ENCODE data around the gene COG7. TPM values are rescaled to one million over a fixed set of nuclear protein-coding genes. Genes with fewer than 3 reads are reported as not detected.
"Not testable (repeated sequence)": the region's sequence is repeated elsewhere in the genome, so short reads cannot be mapped to it uniquely, and the experiment has no call there.

The COG7 gene
- total RNA-seq, 2 experiments from 2014 or later: 22.3 to 23.6 TPM

DNA sequence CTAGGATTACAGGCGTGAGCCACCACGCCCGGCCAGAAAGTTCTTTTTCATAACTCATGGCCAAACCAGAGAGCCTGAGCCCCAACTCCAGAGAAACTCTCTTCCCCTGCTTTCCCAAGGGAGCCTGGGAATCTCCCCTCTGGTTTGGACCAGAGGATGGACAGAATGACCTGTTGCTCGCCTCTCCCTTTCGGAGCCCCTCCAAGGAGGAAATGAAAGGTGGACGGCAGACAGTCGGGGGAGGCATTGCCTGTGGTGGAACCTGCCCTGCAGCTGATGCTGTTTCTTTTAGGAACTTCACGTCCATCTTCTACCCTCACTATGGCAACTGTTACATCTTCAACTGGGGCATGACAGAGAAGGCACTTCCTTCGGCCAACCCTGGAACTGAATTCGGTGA lies 85.4 kb downstream of the COG7 start:
- H3K9me3 Mint-ChIP-seq: no peaks in the 10 kb centered on the region
- H3K27ac Mint-ChIP-seq: no peak overlapping the region
- H3K27me3 Mint-ChIP-seq: peaks cover 4% of the 10 kb centered on the region
- H3K4me3 Mint-ChIP-seq: no peak overlapping the region
- DNase-seq (no peak), ATAC-seq (ENCODE audit: low read depth) (no peak)
- no peaks in the 10 kb centered on the region for H3K36me3 Mint-ChIP-seq
- POLR2A ChIA-PET: no interaction called here
- peaks cover 8% of the 10 kb centered on the region for H3K4me1 Mint-ChIP-seq

DNA sequence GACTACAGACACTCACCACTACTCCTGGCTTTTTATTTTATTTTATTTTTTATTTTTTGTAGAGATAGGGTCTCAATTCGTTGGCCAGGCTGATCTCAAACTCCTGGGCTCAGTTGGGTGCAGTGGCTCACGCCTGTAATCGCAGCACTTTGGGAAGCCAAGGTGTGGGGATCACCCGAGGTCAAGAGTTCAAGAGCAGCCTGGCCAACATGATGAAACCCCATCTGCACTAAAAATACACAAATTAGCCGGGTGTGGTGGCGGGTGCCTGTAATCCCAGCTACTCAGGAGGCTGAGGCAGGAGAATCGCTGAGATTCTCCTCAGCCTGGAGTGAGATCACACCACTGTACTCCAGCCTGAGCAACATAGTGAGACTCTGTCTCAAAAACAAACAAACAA lies 86.6 kb downstream of the COG7 start:
- H3K4me1 Mint-ChIP-seq; H3K27ac Mint-ChIP-seq; ATAC-seq (ENCODE audit: low read depth); H3K27me3 Mint-ChIP-seq; DNase-seq; POLR2A ChIA-PET; H3K4me3 Mint-ChIP-seq; H3K36me3 Mint-ChIP-seq; H3K9me3 Mint-ChIP-seq: not testable (repeated sequence)

DNA sequence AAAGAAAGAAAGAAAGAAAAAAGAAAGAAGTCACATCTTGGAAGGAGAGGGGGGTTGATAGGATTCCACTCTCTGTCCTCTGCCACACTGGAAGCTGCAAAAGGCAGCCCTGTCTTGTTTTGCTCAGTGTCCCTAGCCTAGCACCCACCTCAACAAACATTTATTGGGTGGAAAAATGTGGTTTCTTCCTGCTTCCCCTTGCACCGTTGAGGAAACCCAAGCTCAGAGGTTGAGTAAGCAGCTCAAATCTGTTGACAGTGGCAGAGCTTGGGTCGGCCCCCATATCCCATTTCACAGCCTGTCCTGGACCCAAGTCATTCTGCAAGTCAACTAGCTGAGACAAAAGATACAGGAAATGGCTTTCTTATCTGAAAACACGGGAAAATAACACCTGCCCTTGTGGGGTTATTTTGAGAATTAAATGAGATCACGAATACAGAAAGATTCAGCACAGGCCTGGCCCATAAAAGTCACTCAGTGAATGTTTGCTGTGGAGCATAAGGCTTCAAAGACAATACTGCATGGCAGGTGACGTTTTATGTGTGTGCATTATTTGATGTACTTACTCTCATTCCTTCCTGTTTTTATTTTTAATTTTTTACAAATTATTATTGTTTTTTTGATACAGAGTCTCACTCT lies 87.3 kb downstream of the COG7 start:
- Mint-ChIP-seq H3K9me3 (no peaks in the 10 kb centered on the region), H3K4me3 (no peak overlapping the region), H3K36me3 (no peaks in the 10 kb centered on the region), H3K27me3 (peaks cover 4% of the 10 kb centered on the region), H3K4me1 (peaks cover 8% of the 10 kb centered on the region), H3K27ac (no peak overlapping the region)
- ATAC-seq (ENCODE audit: low read depth): no peak
- POLR2A ChIA-PET: no interaction called here
- DNase-seq: no peak

DNA sequence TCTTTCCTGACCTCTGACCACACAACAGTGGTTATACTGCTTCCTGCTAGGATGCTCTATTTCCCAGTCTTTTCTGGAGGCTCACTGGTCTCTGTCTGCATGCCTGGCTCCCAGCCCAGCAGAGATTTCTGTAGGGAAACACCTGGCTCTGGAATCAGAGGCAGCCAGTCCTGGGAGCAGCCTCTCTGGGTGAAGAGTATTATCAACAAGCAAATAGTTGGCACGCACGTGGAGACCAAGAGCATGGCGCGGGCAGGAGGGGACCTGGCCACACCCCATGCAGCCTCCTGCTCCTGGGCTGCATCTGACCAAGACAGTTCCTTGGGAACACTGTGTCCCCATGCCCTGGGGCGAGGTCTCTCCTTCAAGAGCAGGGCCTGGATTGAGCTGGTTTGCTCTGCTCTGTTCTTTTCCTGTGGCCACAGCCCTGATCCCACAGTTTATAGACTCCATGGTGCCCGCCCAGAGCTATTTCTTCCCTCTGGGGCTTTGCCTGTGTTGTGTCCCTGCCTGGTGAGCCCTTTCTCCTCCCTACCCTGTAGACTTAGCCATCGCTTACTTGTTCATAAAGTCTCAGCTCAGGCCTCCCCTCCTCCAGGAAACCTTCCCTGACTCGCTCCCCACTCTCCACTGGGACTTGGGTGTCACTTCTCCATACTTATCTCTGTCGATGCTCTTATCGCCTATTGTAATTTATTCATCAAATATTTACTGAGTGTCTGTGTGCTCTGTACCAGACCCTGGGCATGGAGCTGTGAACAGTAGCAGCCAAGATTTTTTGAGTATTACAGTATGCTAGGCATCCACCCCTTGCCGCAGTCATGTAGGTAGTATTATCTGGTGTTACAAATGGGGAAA lies 90.3 kb downstream of the COG7 start:
- peaks cover 4% of the 10 kb centered on the region for H3K27me3 Mint-ChIP-seq
- no peaks in the 10 kb centered on the region for H3K36me3 Mint-ChIP-seq
- POLR2A ChIA-PET: no interaction called here
- ATAC-seq (ENCODE audit: low read depth) (no peak), DNase-seq (no peak)
- no peak overlapping the region for H3K27ac Mint-ChIP-seq
- H3K4me1 Mint-ChIP-seq: peaks cover 8% of the 10 kb centered on the region
- H3K4me3 Mint-ChIP-seq: no peak overlapping the region
- H3K9me3 Mint-ChIP-seq: no peaks in the 10 kb centered on the region

DNA sequence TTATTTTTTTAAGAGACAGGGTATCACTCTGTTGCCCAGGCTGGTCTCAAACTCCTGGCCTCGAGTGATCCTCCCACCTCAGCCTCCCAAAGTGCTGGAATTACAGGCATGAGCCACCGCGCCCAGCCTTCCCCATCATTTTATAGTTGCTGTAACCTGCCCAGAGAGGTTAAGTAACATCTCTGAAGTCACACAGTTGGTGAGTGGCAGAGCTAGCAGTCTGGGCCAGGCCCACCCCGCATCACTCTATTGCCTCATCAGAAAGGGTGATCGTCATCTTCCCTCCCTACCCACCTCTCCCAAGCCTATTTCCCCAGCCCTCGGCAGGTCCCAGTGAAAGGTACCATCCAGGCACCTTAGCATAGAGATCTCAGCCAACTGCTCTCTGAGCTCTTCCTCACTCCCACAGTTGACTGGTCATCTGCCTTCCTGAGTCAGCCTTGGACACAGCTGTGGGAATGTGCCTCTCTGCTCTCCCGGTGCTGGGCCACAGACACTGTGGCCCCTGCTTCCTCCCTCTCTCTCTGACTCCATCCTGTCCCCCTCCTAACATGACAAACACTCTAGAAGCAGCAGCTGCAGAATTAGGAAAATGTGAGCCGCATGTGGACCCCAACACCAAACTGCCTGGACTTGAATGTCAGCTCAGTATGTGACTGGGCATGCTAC lies 93.8 kb downstream of the COG7 start:
- Mint-ChIP-seq H3K4me1 (no peaks in the 10 kb centered on the region), H3K9me3 (no peaks in the 10 kb centered on the region), H3K27ac (no peak overlapping the region), H3K27me3 (peaks cover 1% of the 10 kb centered on the region), H3K36me3 (no peaks in the 10 kb centered on the region), H3K4me3 (no peak overlapping the region)
- DNase-seq: no peak
- ATAC-seq (ENCODE audit: low read depth): no peak
- POLR2A ChIA-PET: no interaction called here

DNA sequence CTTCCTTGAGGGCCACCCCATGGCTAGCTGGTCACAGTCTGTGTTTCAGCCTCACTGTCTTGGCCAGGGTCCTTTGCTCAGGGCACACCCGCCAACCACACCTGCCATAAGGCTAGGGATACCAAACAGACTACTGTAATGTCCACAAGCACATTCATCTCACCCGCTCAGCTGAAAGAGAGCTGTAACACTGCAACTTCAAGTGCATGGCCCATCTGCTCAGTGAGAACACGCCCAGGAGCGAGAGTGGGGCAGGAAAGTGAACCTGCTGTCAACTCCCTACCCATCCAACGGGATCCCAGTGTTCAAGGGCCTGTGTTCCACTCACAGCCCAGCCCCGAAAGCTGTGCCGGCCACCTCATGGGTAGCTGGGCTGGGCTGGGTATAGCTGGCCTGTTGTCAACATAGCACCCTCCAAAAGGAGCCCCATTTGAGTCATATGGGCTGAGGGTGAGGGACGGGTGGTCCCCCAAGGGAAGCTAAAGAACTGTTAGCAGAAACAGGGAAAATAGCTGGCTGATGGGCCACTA lies 95.2 kb downstream of the COG7 start:
- ATAC-seq (ENCODE audit: low read depth): no peak
- H3K36me3 Mint-ChIP-seq: no peaks in the 10 kb centered on the region
- no peaks in the 10 kb centered on the region for H3K4me1 Mint-ChIP-seq
- peaks cover 3% of the 10 kb centered on the region for H3K27me3 Mint-ChIP-seq
- no peak for DNase-seq
- H3K4me3 Mint-ChIP-seq: no peak overlapping the region
- no peak overlapping the region for H3K27ac Mint-ChIP-seq
- POLR2A ChIA-PET: no interaction called here
- no peaks in the 10 kb centered on the region for H3K9me3 Mint-ChIP-seq

DNA sequence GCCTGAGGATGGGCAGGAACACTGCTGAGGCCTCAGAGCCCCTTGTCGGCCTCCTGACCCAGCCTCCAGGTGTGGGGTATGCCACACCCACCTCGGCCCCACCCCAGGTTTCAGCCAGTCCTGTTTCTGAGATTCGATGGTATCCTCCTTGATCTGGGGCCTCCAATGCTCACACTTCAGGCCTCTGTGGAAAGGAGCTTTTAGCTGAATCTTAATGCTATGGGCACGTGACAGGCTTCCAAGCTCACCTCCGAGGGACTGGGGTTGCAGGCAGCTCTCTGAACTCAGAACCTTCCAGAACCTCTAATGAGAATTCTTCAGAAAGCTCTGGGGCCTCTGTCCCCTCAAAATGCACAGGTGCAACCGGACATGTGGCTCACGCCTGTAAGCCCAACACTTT lies 96.0 kb downstream of the COG7 start:
- POLR2A ChIA-PET: no interaction called here
- no peak for ATAC-seq (ENCODE audit: low read depth)
- no peak overlapping the region for H3K4me3 Mint-ChIP-seq
- H3K36me3 Mint-ChIP-seq: no peaks in the 10 kb centered on the region
- no peak for DNase-seq
- H3K27ac Mint-ChIP-seq: no peak overlapping the region
- H3K4me1 Mint-ChIP-seq: no peaks in the 10 kb centered on the region
- no peaks in the 10 kb centered on the region for H3K9me3 Mint-ChIP-seq
- peaks cover 3% of the 10 kb centered on the region for H3K27me3 Mint-ChIP-seq

DNA sequence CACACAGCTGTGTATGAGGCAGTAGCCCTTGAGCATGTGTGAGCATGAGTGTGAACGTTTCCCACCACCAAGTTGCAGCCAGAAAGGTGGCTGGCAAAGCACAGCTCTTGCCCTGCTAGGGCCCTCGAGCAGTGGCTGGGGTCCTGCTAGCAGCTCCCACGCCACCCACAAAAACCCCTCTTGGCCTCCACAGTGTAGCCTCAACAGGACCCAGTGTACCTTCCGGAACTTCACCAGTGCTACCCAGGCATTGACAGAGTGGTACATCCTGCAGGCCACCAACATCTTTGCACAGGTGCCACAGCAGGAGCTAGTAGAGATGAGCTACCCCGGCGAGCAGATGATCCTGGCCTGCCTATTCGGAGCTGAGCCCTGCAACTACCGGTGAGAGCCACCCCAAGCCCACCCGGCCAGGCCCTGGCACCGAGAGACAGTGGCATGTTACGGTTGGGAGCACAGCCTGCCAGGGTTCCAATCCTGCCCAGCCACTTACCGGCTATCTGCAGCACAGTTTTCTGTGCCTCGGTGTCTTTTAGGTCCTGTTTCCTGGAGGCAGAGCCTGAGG lies 97.8 kb downstream of the COG7 start:
- Mint-ChIP-seq H3K4me1 (no peaks in the 10 kb centered on the region), H3K36me3 (no peaks in the 10 kb centered on the region), H3K9me3 (no peaks in the 10 kb centered on the region), H3K27ac (no peak overlapping the region), H3K4me3 (no peak overlapping the region), H3K27me3 (peaks cover 3% of the 10 kb centered on the region)
- POLR2A ChIA-PET: no interaction called here
- DNase-seq: no peak
- no peak for ATAC-seq (ENCODE audit: low read depth)

DNA sequence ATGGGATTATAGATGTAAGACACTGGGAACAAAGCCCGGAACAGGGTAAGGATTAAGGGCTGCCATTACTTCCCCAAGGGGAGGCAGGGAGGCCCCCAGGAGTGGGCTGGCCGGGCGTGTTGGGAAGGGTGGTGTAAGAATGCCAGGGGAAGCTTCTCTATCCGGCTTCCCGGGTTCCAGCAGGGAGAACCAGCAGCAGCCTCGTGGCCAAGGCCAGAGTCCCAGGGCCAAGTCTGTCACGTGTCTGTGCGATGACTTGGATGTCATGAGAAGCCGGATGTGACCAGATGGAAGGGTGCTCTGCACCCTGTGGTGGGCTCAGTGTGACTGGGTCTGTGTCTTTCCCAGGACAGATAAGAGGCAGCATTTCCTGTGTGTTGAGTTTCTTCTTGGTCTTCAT lies 98.7 kb downstream of the COG7 start:
- POLR2A ChIA-PET: no interaction called here
- no peak overlapping the region for H3K4me3 Mint-ChIP-seq
- no peak overlapping the region for H3K27ac Mint-ChIP-seq
- H3K27me3 Mint-ChIP-seq: peaks cover 7% of the 10 kb centered on the region
- DNase-seq: no peak
- no peaks in the 10 kb centered on the region for H3K4me1 Mint-ChIP-seq
- ATAC-seq (ENCODE audit: low read depth): no peak
- H3K36me3 Mint-ChIP-seq: no peaks in the 10 kb centered on the region
- H3K9me3 Mint-ChIP-seq: no peaks in the 10 kb centered on the region

DNA sequence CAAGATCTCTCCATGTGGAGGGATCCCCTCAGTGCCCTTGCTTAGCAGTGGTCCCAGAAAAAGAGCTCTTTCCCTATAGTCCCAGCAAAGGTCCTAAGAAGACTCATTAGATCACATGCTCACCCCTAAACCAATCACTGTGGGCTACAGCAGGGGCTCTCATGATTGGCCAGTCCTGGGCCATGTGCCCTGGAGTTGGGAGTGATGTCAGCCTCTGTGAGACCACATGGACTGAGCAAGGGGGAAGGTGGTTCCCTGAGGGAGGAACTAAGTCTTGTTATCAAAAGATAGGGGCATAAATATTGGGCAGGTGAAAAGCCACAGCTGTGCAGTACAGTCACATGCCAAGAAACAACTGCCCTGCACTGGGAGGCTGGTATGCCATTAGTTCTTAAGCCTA lies 99.5 kb downstream of the COG7 start:
- Mint-ChIP-seq H3K9me3 (no peaks in the 10 kb centered on the region), H3K27ac (no peak overlapping the region), H3K27me3 (peaks cover 7% of the 10 kb centered on the region), H3K4me3 (no peak overlapping the region), H3K4me1 (no peaks in the 10 kb centered on the region), H3K36me3 (no peaks in the 10 kb centered on the region)
- no peak for ATAC-seq (ENCODE audit: low read depth)
- DNase-seq: no peak
- POLR2A ChIA-PET: no interaction called here

DNA sequence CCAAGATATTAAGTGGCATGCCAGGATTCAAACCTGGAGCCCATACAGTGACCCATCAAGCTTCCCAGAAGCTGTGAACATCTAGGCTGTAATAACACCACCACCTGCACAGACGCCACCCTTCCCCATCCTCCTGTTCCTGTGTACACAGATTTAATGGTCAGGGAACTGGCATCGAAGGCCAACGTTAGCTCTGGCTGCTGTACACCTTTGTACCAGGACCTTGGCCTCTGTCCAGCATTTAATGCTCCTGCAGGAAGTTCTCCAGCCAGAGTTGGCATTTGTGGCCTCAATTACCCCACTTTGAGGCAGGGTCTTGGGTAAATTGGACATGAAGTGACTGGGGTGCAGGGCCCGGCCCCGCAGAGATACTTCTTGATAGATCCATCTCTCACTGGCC lies 101.6 kb downstream of the COG7 start:
- ATAC-seq (ENCODE audit: low read depth): no peak
- H3K27me3 Mint-ChIP-seq: peaks cover 7% of the 10 kb centered on the region
- H3K27ac Mint-ChIP-seq: no peak overlapping the region
- no peak overlapping the region for H3K4me3 Mint-ChIP-seq
- no peaks in the 10 kb centered on the region for H3K9me3 Mint-ChIP-seq
- DNase-seq: no peak
- H3K4me1 Mint-ChIP-seq: no peaks in the 10 kb centered on the region
- POLR2A ChIA-PET: no interaction called here
- H3K36me3 Mint-ChIP-seq: no peaks in the 10 kb centered on the region

DNA sequence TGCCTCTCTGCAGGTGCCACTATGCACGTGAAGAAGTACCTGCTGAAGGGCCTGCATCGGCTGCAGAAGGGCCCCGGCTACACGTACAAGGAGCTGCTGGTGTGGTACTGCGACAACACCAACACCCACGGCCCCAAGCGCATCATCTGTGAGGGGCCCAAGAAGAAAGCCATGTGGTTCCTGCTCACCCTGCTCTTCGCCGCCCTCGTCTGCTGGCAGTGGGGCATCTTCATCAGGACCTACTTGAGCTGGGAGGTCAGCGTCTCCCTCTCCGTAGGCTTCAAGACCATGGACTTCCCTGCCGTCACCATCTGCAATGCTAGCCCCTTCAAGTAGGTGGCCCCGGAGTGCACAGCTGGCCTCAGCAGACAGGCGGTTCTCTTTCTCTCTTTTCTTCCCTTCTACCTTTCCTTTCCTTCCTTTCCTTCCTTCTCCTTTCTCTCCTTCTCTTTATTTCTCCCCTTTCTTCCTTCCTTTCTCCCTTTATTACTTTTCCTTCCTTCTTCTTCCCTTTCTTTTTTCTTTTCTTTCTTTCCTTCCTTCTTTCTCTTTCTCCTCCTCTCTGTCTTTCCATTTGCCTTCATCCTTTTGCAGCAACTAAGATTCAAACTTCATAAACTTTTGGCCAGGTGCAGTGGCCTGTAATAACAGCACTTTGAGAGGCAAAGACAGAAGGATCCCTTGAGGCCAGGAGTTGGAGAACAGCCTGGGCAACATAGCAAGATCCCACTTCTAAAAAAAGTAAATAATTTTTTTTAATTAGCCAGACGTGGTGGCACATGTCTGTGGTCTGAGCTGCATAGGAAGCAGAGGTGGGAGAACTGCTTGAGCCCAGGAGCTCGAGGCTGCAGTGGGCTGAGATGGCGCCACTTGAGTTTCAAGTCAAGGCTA lies 104.2 kb downstream of the COG7 start:
- POLR2A ChIA-PET: no interaction called here
- peaks cover 3% of the 10 kb centered on the region for H3K27me3 Mint-ChIP-seq
- no peak overlapping the region for H3K27ac Mint-ChIP-seq
- H3K4me3 Mint-ChIP-seq: no peak overlapping the region
- ATAC-seq (ENCODE audit: low read depth) (no peak), DNase-seq (no peak)
- no peaks in the 10 kb centered on the region for H3K4me1 Mint-ChIP-seq
- H3K36me3 Mint-ChIP-seq: no peaks in the 10 kb centered on the region
- H3K9me3 Mint-ChIP-seq: no peaks in the 10 kb centered on the region

DNA sequence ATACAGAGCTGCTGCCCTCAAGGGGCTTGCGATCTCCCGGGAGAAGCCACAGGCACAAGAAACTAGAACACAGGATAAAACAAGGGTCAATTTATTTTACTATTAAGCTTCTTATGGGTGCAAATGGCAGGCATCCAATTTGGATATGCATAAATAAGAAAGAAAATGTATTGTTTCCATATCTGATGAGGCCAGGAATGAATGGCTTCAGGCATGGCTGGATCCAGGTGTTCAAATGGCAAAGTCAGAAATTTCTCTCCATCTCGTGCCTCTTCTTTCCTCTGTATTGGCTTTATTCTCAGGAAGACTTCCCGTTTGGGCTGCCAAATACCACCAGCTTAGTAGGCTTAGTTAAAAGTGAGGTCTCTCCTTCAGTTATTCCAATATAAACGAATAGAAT lies 107.8 kb downstream of the COG7 start:
- no peak overlapping the region for H3K4me3 Mint-ChIP-seq
- ATAC-seq (ENCODE audit: low read depth) (no peak), DNase-seq (no peak)
- no peaks in the 10 kb centered on the region for H3K4me1 Mint-ChIP-seq
- POLR2A ChIA-PET: no interaction called here
- H3K27me3 Mint-ChIP-seq: peaks cover 16% of the 10 kb centered on the region
- H3K9me3 Mint-ChIP-seq: no peaks in the 10 kb centered on the region
- no peaks in the 10 kb centered on the region for H3K36me3 Mint-ChIP-seq
- no peak overlapping the region for H3K27ac Mint-ChIP-seq
